HG03159 (cell line): ENCODE results near the gene OSBPL2.

Experiments used
- ATAC-seq: cut with Tn5 transposase; IDR thresholded peaks from one replicate; pipeline ENCODE4 v1.9.1; 2021; ENCODE audit warnings: mild to moderate bottlenecking, moderate library complexity; ENCODE audit not compliant: unreplicated experiment

Gene OSBPL2

GRCh38 chr20:62232770-62233645, 5.3 kb upstream of the OSBPL2 start:
- no peak for ATAC-seq

GRCh38 chr20:62233684-62234083, 4.6 kb upstream of the OSBPL2 start:
- ATAC-seq: no peak

- no peak for ATAC-seq
These were observed 4.0 kb upstream of the OSBPL2 start for GRCh38 chr20:62234339-62234738.

- ATAC-seq: no peak
These were observed 3.1 kb upstream of the OSBPL2 start for GRCh38 chr20:62235001-62235776.

DNA sequence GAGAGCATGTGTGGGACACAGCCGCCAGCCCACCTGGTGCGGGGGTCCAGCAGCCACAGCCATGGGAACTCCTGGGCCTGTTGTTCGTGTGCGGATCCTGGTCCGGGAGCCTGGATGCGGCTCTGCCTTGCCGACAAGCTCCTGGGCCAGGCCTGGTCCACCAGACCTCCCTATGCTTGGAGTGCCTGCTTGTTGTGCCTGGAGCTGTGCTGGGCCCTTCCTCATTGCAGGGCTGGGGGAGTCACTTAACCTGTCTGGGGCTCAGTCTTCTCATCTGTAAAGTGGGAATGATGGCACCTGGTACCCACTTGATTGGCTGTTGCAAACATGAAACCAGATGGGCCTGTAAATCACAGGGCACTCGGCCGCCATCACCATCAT, 2.6 kb upstream of the OSBPL2 start:
- no peak for ATAC-seq

DNA sequence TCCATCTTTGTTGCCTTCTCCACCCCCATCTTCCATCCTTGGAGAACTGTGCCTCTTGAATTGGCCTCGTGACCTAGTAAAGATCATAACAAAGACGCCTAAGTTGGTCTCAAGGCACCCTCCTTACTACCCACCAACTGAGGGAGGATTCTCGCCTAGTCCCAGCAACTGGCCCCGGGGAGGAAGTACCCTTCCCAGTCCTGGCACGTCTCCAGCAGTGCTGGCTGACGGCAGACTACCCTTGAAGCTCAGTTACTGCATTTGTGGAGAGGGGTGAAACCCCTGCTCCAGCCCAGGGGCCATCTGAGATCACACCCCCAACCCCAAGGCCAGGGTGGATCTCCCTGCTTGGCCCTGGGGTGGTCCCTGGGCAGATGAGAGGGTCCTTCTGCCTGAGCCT, 2.1 kb upstream of the OSBPL2 start:
- ATAC-seq: no peak

DNA sequence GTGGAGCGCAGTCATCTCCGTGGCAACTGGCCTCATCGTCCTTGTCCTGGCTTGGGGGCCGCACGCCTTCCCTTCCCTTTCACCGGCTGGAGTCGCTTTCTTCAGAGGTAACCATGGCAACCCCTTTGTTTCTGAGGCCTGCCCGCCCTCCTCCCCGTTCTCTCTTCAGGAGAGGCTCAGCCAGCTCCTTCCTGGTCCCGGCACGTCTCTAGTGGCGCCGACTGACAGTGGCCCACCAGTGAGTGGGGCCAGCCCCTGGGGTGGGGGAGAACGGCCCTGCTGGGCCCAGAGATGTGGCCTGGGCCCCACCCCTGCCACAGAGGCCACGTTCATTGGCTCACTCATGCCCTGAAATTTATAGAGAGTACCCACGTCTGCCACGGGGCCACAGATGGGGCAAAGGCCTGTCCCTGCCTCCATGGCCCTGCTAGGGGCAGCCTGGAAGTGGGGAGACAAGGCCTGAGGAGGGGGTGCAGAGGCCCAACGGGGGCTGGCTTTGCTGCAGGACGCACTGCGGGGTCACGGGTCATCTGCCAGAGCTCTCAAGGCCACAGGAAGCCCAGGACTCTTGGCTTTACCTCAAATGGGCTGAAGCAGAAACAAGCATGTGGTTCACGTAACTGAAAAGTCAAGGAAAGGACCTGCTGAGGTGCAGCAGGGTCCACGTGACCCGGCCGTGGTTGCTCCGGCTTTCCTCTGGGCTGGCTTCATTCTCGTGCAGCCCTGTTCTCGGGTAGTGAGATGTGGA, 1.4 kb upstream of the OSBPL2 start:
- ATAC-seq: no peak

DNA sequence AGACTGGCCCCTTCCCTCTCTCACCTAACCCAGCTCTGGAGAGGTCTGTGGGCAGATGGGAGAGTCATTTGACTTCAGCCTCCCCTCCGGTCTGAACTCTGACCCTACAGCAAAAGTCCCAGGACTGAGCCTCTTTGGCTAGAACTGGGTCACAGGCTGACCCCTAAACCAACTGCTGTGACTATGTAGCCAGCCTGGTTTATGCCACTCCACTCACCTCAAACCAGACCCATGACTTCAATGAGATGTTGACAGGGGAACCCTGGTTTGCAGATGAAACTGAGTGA, 864 bp upstream of the OSBPL2 start:
- no peak for ATAC-seq

DNA sequence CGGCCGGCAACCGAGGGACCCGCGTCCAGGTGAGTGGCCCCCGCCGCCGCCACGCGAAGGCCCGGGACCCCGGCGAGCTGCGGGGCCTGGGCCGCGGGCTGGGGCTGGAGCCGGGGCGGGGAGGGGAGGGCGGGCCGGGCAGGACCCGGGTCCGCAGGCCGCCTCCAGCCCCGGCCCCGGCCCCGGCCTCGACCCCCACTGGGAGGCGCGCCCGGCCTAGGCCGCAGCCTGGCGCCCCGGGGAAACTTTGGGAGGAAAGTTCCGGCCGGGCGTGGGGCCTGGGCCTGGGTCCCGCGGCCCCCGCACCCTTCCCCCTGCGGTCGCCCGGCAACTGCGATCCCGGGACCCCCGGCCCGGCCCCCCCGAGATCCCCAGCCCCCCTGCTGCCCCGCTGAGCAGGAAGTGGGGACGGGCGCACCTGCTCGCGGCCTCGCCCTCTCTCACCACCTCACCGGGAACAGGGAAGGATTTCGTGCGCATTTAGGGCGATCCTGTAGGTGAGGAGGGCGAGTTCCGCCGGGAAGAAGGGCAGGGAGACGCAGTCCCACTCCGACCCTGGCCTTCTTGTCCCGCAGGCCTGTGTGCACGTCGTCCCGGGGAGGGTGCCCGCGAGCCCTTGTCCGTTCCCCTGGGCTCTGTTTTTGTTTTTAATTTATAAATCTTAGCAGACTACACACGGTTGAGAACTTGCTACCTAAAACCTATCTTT, 402 bp downstream of the OSBPL2 start:
- peak; percentile 9 for ATAC-seq

DNA sequence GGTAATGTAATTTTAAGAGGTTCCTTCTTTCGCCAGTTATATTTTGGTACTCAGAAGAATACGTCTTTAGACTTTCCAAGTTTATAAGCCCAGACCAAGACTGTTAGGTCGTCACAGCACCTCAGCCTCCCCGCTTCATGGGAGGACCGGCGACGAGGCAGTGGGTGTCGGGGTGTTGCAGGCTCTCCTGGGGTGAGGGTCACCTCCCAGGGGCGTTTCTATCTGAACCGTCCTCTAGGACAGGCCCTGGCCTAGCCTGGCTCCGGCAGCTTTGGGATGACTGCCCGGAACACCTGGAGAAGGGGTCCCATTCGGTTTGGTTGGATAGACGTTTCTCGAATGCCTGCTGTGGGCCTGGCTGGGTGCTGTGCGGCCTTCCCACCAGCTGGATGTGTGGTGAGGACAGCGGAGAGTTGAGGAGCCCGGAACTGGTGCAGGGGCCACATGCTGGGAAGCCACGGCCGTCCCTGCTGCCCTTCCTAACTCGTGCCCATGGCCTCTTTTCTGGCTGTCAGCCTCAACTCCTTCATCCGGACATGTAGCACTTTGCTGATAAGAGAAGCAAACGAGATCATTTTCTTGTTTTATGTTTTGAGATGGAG, 1.1 kb downstream of the OSBPL2 start:
- ATAC-seq: no peak

DNA sequence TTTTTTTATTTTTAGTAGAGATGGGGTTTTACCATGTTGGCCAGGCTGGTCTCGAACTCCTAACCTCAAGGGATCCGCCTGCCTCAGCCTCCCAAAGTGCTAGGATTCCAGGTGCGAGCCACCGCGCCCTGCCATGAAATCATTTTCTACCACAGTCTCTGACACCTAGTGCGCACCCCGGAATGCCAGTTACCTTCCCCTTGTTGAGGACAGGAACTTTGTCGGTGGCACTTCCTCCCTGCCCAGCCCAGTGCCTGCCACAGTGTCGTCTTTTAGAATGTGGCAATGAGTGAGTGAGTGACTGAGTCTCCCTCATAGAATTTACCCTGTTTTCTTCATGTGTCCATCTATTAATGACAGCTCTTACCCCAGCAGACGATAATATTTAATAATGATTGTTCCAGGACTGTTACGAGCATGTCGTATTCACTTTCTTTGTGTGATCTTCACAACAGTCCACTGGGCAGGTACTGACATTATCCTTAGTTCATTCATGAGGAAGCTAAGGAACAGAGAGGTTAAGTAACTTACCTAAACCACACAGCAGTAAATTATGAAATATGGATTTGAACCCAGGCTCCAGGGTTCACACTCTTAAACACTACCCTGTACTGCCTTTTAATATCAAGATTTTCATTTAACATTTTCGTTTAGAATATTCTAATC, 1.8 kb downstream of the OSBPL2 start:
- no peak for ATAC-seq

DNA sequence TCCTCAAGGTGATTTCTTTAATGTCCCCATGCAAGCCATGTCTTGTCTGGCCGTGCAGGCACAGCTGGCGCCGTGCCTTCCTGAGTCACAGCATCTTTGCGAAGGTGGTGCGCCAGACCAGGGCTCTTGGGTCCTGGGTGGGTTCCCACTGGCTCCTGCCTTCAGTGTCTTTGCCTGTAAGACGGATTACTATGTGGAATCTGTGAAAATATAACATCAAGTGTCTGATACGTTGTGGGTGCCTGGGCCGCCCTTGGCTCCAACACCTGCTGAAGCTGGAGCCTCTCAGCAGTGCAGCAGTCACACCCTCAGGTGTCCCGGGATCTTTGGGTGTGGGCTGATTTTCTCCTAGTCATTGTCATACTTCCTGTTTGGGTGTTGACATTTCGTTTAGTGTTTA, 3.2 kb downstream of the OSBPL2 start:
- no peak for ATAC-seq

- ATAC-seq: no peak
These were observed 3.9 kb downstream of the OSBPL2 start for GRCh38 chr20:62242176-62242575.

DNA sequence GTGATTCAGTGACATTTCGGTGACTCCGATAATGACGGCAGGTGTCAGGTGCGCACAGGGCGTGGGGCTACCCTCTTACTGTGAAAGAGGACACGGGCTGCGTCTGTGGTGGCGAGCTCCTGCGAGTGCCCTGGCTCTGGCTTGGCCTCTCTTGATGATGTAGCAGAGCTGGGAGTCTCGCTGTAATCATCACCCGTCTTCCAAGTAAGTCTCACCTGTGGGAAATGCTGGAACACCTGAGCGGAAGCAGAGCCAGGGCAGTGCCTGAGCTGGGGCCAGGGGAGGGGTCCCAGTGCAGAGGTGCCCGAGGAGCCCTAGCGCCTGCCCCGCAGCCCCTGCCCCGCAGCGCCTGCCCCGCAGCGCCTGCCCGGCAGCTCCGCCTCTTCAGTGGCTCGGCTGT, 4.8 kb downstream of the OSBPL2 start:
- no peak for ATAC-seq

DNA sequence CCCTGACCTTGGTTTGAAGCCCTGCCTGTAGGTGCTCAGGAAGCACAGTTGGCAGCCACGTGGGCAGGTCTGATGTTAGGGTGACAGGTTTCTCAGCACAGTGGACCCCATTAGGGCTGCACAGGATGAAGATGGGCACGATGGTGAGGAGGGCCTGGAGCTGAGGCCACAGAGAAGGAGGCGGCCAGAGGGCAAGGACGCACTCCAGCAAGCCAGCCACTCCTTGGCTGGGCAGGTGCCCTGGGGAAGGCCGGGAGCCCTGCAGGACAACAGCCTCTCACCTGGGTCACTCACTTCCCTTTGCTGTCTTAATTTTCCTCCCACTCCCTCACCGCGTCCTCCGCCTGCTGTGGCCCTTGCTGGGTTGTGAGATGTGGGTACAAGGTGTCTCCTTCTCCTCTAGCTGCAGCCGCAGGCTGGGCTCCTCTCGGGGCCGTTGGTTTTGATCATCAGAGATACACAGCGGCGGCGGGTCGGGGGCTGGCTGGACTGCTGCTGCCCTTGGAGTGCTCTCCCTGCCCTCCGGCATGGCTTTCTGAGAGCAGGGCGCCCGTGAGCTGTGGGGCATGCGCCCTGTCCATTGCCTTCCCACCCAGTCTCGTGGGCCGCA, 5.7 kb downstream of the OSBPL2 start:
- ATAC-seq: no peak

- ATAC-seq: no peak
These were observed 6.4 kb downstream of the OSBPL2 start for GRCh38 chr20:62244644-62245108.

- no peak for ATAC-seq
These were observed 7.6 kb downstream of the OSBPL2 start for GRCh38 chr20:62245911-62246280.

DNA sequence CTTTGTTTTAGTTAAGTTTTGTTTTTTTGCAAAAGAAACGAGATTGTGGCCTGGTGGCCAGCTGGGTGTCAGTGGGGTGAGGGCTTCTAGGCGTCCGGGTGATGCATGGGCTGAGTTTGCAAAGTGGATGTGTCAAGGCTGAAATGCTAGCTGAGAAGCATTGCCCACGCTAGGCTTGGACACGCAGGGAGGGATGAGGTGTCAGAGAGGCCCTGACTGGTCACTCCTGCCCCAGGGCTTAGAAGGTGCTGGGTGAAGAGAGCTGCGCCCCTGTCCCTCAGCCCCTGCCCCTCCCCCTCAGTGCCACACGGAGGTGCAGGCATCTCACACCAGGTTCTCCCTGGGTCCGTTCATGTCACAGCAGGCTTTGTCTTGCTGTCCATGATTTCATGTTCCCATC, 8.1 kb downstream of the OSBPL2 start:
- ATAC-seq: no peak

GRCh38 chr20:62246872-62247652, 8.7 kb downstream of the OSBPL2 start:
- no peak for ATAC-seq
